Mucosa of descending colon (tissue), 3 donors: ENCODE data around the gene SMG6. TPM values are rescaled to one million over a fixed set of nuclear protein-coding genes. Genes with fewer than 3 reads are reported as not detected.
A peak's percentile ranks its signal among the peaks of the same experiment; 100 is the strongest.

Source experiments
- ATAC-seq: fragments of 200-7000 bp; cut with Tn5 transposase; one replicate; pipeline ENCODE4 v1.9.1; 2020; ENCODE audit warnings: mild to moderate bottlenecking, moderate library complexity
- DNase-seq, 3 donors: peaks; one replicate each; pipeline ENCODE4 v3.0.0-alpha.2; 2020
- H3K36me3 ChIP-seq: fragments of 200-600 bp; one replicate; pipeline ENCODE4 v1.8.0; 2021; ENCODE audit warnings: low read depth, mild to moderate bottlenecking
- H3K4me1 ChIP-seq: fragments of 200-600 bp; one replicate; pipeline ENCODE4 v1.8.0; 2021; ENCODE audit warnings: low read depth, mild to moderate bottlenecking
- H3K4me3 ChIP-seq: fragments of 200-600 bp; one replicate; pipeline ENCODE4 v1.8.0; 2021; ENCODE audit warnings: mild to moderate bottlenecking
- H3K9me3 ChIP-seq: fragments of 200-600 bp; one replicate; pipeline ENCODE4 v1.8.0; 2021; ENCODE audit warnings: mild to moderate bottlenecking
- CTCF ChIP-seq: fragments of 200-600 bp; IDR thresholded peaks from one replicate; pipeline ENCODE4 v1.8.0; 2022; ENCODE audit warnings: antibody characterized with exemption, mild to moderate bottlenecking
- intact Hi-C, 2 donors: fragments of 100-400 bp; cut with DNase I in 1 of 2; cut with micrococcal nuclease in 1 of 2; formaldehyde crosslinking; loops; one replicate each; pipeline versions ENCODE4 v1.11.0 to v1.11.1; 2022; cut with DNase I, micrococcal nuclease
- total RNA-seq, 3 donors: library from RNA; stranded (reverse); fragmentation: NEBNext Ultra II Directional in 2 of 3; extraction: Animal tissue kit (Norgen Biotek cat#: 25700) in 2 of 3; gene quantifications; one replicate each; pipeline versions ENCODE4 v1.2.1 to v1.2.4, GENCODE V29; 2021 to 2023
- donor health status: DM: no; HTN: no; CAD: no; lungs with moderate emphysema.
- donor health status: DM: no; HTN: no; CAD: no.
- donor health status: DM: no; HTN: yes; CAD: no.

SMG6 gene
- total RNA-seq, 3 donors from 2014 or later = 25.9 to 41.6 (median 38.8) TPM

- DNase-seq = peak; percentile 91
- peak overlapping the region; percentile 24 for H3K4me3 ChIP-seq
- H3K36me3 ChIP-seq = no peaks in the 10 kb centered on the region
- intact Hi-C loops = loop anchor here (10.0 kb wide), 2 partner anchors 235 to 1805 kb away; no protein-coding TSS in a partner anchor
- H3K4me1 ChIP-seq = peaks cover 25% of the 10 kb centered on the region
- peak; percentile 70 for ATAC-seq
- H3K9me3 ChIP-seq = no peaks in the 10 kb centered on the region
- no peak for TF ChIP-seq CTCF
These were observed 254.0 kb downstream of the SMG6 start for GRCh38 chr17:2049333-2050299.

DNA sequence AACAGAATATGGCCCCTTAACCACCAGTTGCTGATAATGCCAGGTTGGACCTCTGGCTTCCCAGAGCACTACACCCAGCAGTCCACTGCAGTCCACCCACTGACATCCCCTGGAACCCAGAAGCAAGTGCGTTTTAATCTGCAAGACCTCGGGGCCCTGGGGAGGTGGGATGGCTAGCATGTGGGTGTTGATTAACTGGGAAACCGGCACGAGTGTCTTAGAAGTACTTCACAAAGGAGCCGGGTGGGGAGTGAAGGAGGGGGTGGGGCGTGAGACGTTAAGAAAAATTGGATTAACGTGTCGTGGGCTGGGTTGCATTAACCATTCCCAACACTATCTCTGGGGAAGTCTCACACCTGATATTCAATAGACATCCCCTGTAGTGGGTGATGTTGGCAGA is 254.8 kb downstream of the SMG6 start:
- DNase-seq (no peak), ATAC-seq (no peak)
- intact Hi-C loops = loop anchor here in 1 of 2 donors (10.0 kb wide), 1 partner anchor 1806 kb away; no protein-coding TSS in a partner anchor
- no peaks in the 10 kb centered on the region for H3K9me3 ChIP-seq
- no peak for TF ChIP-seq CTCF
- H3K4me3 ChIP-seq = no peak overlapping the region
- no peaks in the 10 kb centered on the region for H3K36me3 ChIP-seq
- peaks cover 21% of the 10 kb centered on the region for H3K4me1 ChIP-seq

GRCh38 chr17:2047590-2047989 is 256.0 kb downstream of the SMG6 start:
- Histone ChIP-seq H3K4me3 (no peak overlapping the region), H3K9me3 (no peaks in the 10 kb centered on the region), H3K4me1 (peaks cover 18% of the 10 kb centered on the region), H3K36me3 (no peaks in the 10 kb centered on the region)
- no peak for DNase-seq
- intact Hi-C loops = loop anchor here in 1 of 2 donors (10.0 kb wide), 1 partner anchor 1807 kb away; no protein-coding TSS in a partner anchor
- no peak for TF ChIP-seq CTCF
- no peak for ATAC-seq

DNA sequence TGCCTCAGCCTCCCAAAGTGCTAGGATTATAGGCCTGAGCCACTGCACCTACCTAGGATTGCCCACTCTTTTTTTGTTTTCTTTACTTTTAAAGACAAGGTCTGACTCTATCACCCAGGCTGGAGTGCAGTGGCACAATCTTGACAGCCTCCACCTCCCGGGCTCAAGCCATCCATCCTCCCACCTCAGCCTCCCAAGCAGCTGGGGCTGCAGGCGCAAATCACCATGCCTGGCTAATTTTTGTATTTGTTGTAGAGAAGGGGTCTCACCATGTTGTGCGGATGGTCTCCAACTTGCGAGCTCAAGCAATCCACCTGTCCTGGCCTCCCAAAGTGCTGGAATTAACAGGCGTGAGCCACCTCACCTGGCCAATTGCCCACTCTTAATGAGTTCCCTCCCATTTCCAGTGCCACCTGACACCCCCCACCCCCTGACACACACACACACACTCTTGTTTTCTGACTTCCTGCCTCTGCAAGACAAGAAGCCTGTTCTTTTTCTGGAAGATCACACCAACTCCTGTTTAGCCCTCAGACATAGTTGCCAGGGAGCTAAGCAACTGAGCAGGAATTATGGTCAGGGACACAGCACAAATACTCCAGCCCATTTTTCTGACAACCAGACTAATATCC is 259.2 kb downstream of the SMG6 start:
- intact Hi-C loops = loop anchor here in 1 of 2 donors (10.0 kb wide), 1 partner anchor 1810 kb away; no protein-coding TSS in a partner anchor
- DNase-seq (no peak), ATAC-seq (no peak)
- Histone ChIP-seq H3K4me1 (peaks cover 14% of the 10 kb centered on the region), H3K36me3 (no peaks in the 10 kb centered on the region), H3K4me3 (no peak overlapping the region), H3K9me3 (no peaks in the 10 kb centered on the region)
- TF ChIP-seq CTCF = no peak

GRCh38 chr17:2043785-2044184 is 259.8 kb downstream of the SMG6 start:
- H3K36me3 ChIP-seq = no peaks in the 10 kb centered on the region
- intact Hi-C loops = loop anchor here in 1 of 2 donors (10.0 kb wide), 1 partner anchor 1811 kb away; no protein-coding TSS in a partner anchor
- H3K9me3 ChIP-seq = no peaks in the 10 kb centered on the region
- ATAC-seq = no peak
- TF ChIP-seq CTCF = no peak
- DNase-seq = no peak
- peaks cover 8% of the 10 kb centered on the region for H3K4me1 ChIP-seq
- H3K4me3 ChIP-seq = no peak overlapping the region
